PC-3 (cell line): ENCODE data around the gene EDC4.

Source experiments
- EZH2 ChIP-seq: fragments of 300-600 bp; sonication (generic); IDR thresholded peaks from one replicate; pipeline ENCODE4 v1.6.1; 2017; ENCODE audit warnings: antibody characterized with exemption, mild to moderate bottlenecking, low read length; ENCODE audit not compliant: unreplicated experiment
- EZH2phosphoT487 ChIP-seq: fragments of 300-600 bp; sonication (generic); IDR thresholded peaks from 2 replicates; pipeline ENCODE4 v1.6.1; 2018; ENCODE audit warnings: mild to moderate bottlenecking, antibody characterized with exemption, low read length, borderline replicate concordance
- TF ChIP-seq, protein P1 (sequence below): fragments of 300-600 bp; sonication (generic); conservative IDR thresholded peaks from 2 replicates; pipeline ENCODE4 v1.5.1; 2017; ENCODE audit warnings: antibody characterized with exemption, low read depth, mild to moderate bottlenecking, low read length

DNA sequence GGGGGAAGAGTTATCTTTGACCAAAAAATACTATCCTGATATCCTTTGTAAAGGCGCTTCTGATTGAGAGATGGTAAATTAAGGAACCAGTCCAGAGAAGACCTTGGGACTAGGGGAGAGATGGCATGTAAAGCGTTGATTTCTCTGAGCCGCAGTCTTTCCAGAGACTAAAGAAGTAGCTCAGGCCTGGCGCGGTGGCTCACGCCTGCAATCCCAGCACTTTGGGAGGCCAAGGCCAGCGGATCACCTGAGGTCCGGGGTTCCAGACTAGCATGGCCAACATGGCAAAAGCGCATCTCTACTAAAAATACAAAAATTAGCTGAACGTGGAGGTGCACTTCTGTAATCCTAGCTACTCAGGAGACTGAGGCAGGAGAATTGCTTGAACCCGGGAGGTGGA, 24.7 kb upstream of the EDC4 start:
- TF ChIP-seq, protein P1, sequence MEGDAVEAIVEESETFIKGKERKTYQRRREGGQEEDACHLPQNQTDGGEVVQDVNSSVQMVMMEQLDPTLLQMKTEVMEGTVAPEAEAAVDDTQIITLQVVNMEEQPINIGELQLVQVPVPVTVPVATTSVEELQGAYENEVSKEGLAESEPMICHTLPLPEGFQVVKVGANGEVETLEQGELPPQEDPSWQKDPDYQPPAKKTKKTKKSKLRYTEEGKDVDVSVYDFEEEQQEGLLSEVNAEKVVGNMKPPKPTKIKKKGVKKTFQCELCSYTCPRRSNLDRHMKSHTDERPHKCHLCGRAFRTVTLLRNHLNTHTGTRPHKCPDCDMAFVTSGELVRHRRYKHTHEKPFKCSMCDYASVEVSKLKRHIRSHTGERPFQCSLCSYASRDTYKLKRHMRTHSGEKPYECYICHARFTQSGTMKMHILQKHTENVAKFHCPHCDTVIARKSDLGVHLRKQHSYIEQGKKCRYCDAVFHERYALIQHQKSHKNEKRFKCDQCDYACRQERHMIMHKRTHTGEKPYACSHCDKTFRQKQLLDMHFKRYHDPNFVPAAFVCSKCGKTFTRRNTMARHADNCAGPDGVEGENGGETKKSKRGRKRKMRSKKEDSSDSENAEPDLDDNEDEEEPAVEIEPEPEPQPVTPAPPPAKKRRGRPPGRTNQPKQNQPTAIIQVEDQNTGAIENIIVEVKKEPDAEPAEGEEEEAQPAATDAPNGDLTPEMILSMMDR = no peak
- TF ChIP-seq EZH2 (no peak), EZH2phosphoT487 (no peak)
